ENCODE data around the gene NMT1. TPM values are rescaled to one million over a fixed set of nuclear protein-coding genes. Genes with fewer than 3 reads are reported as not detected.

Gene NMT1
- total RNA-seq, 1 donor from 2014 or later, result 96.5 TPM

- Mint-ChIP-seq H3K27ac (ENCODE audit: unreplicated experiment) (no peak overlapping the region), H3K9me3 (ENCODE audit: unreplicated experiment) (no peaks in the 10 kb centered on the region), H3K4me1 (ENCODE audit: low read depth, unreplicated experiment) (peaks cover 8% of the 10 kb centered on the region), H3K4me3 (ENCODE audit: unreplicated experiment) (no peak overlapping the region), H3K27me3 (ENCODE audit: unreplicated experiment) (peaks cover 3% of the 10 kb centered on the region), H3K36me3 (ENCODE audit: unreplicated experiment) (no peaks in the 10 kb centered on the region)
- DNase-seq, result no peak
- no peak for TF ChIP-seq CTCF (IDR thresholded peaks at IDR 0.05; ENCODE audit: partially characterized antibody, unreplicated experiment)
Observed at GRCh38 chr17:45106582-45106981, 45.5 kb downstream of the NMT1 start.

GRCh38 chr17:45107293-45108010, 46.3 kb downstream of the NMT1 start:
- peaks cover 3% of the 10 kb centered on the region for H3K27me3 Mint-ChIP-seq (ENCODE audit: unreplicated experiment)
- no peak for TF ChIP-seq CTCF (IDR thresholded peaks at IDR 0.05; ENCODE audit: partially characterized antibody, unreplicated experiment)
- H3K4me1 Mint-ChIP-seq (ENCODE audit: low read depth, unreplicated experiment), result peaks cover 1% of the 10 kb centered on the region
- no peaks in the 10 kb centered on the region for H3K36me3 Mint-ChIP-seq (ENCODE audit: unreplicated experiment)
- no peak overlapping the region for H3K4me3 Mint-ChIP-seq (ENCODE audit: unreplicated experiment)
- DNase-seq, result no peak
- H3K27ac Mint-ChIP-seq (ENCODE audit: unreplicated experiment), result no peak overlapping the region
- H3K9me3 Mint-ChIP-seq (ENCODE audit: unreplicated experiment), result no peaks in the 10 kb centered on the region

- peaks cover 3% of the 10 kb centered on the region for H3K27me3 Mint-ChIP-seq (ENCODE audit: unreplicated experiment)
- DNase-seq, result no peak
- H3K27ac Mint-ChIP-seq (ENCODE audit: unreplicated experiment), result no peak overlapping the region
- no peaks in the 10 kb centered on the region for H3K36me3 Mint-ChIP-seq (ENCODE audit: unreplicated experiment)
- no peak overlapping the region for H3K4me3 Mint-ChIP-seq (ENCODE audit: unreplicated experiment)
- no peak for TF ChIP-seq CTCF (IDR thresholded peaks at IDR 0.05; ENCODE audit: partially characterized antibody, unreplicated experiment)
- no peaks in the 10 kb centered on the region for H3K4me1 Mint-ChIP-seq (ENCODE audit: low read depth, unreplicated experiment)
- no peaks in the 10 kb centered on the region for H3K9me3 Mint-ChIP-seq (ENCODE audit: unreplicated experiment)
Observed at GRCh38 chr17:45108051-45108450, 46.9 kb downstream of the NMT1 start.

GRCh38 chr17:45108595-45109521, 47.7 kb downstream of the NMT1 start:
- no peak for DNase-seq
- H3K36me3 Mint-ChIP-seq (ENCODE audit: unreplicated experiment), result no peaks in the 10 kb centered on the region
- H3K4me3 Mint-ChIP-seq (ENCODE audit: unreplicated experiment), result no peak overlapping the region
- H3K27me3 Mint-ChIP-seq (ENCODE audit: unreplicated experiment), result peaks cover 3% of the 10 kb centered on the region
- TF ChIP-seq CTCF (IDR thresholded peaks at IDR 0.05; ENCODE audit: partially characterized antibody, unreplicated experiment), result no peak
- H3K27ac Mint-ChIP-seq (ENCODE audit: unreplicated experiment), result peak overlapping the region; percentile 28
- no peaks in the 10 kb centered on the region for H3K9me3 Mint-ChIP-seq (ENCODE audit: unreplicated experiment)
- H3K4me1 Mint-ChIP-seq (ENCODE audit: low read depth, unreplicated experiment), result no peaks in the 10 kb centered on the region
